OCI-LY3 (cell line): ENCODE data around the gene ZNF358.

Experiments used
- H2AFZ ChIP-seq: fragments of 200-600, 300-600 bp; shearing (Covaris generic); 2 replicates; pipeline ENCODE4 v1.6.0; 2014; ENCODE audit warnings: antibody characterized with exemption, low read depth, low read length
- H3K27ac ChIP-seq: fragments of 200-600, 300-600 bp; sonication (generic); 2 replicates; pipeline ENCODE4 v1.5.1; 2014; ENCODE audit warnings: mild to moderate bottlenecking, low read length, moderate library complexity, mixed read lengths
- H3K27me3 ChIP-seq: fragments of 200-600, 300-600 bp; sonication (generic); 2 replicates; pipeline ENCODE4 v1.6.1; 2014; ENCODE audit warnings: low read depth, low read length, mixed read lengths
- H3K36me3 ChIP-seq: fragments of 200-600, 300-600 bp; sonication (generic); replicated peaks from 2 replicates; pipeline ENCODE3; 2014; ENCODE audit warnings: low read depth, low read length, mixed read lengths
- H3K4me1 ChIP-seq: fragments of 300-600, 200-600 bp; sonication (generic); 2 replicates; pipeline ENCODE4 v1.6.1; 2014; ENCODE audit warnings: low read length, mixed read lengths
- H3K4me2 ChIP-seq: fragments of 200-600, 300-600 bp; sonication (generic); 2 replicates; pipeline ENCODE4 v1.6.1; 2014; ENCODE audit warnings: low read length, mixed read lengths
- H3K4me3 ChIP-seq: fragments of 300-600, 200-600 bp; sonication (generic); 2 replicates; pipeline ENCODE4 v1.5.1; 2014; ENCODE audit warnings: antibody characterized with exemption, mild to moderate bottlenecking, low read length, moderate library complexity
- H3K79me2 ChIP-seq: fragments of 300-600, 200-600 bp; shearing (Covaris generic); 2 replicates; pipeline ENCODE4 v1.6.1; 2014; ENCODE audit warnings: mild to moderate bottlenecking, low read length, mixed read lengths
- H3K9ac ChIP-seq: fragments of 300-600, 200-600 bp; shearing (Covaris generic); 2 replicates; pipeline ENCODE4 v1.6.0; 2014; ENCODE audit warnings: mild to moderate bottlenecking, low read length, moderate library complexity
- H3K9me3 ChIP-seq: fragments of 200-600, 300-600 bp; shearing (Covaris generic); 2 replicates; pipeline ENCODE4 v1.6.1; 2014; ENCODE audit warnings: low read length, mixed read lengths; ENCODE audit not compliant: insufficient read depth
- H4K20me1 ChIP-seq: fragments of 200-600, 300-600 bp; sonication (generic); 2 replicates; pipeline ENCODE4 v1.6.1; 2016; ENCODE audit warnings: low read length, mixed read lengths; ENCODE audit not compliant: insufficient read depth
- CTCF ChIP-seq: fragments of 200-600, 300-600 bp; sonication (generic); IDR thresholded peaks from 2 replicates; pipeline ENCODE4 v1.5.1; 2014; ENCODE audit warnings: antibody characterized with exemption, low read length, low read depth
- EZH2phosphoT487 ChIP-seq: fragments of 200-600 bp; shearing (Covaris generic); IDR thresholded peaks from 2 replicates; pipeline ENCODE4 v1.6.1; 2018; ENCODE audit warnings: antibody characterized with exemption, mixed run types, low read depth

The ZNF358 gene

GRCh38 chr19:7541475-7541824, 25.5 kb downstream of the ZNF358 start:
- H3K79me2 ChIP-seq = peaks cover under 1% of the 10 kb centered on the region; the same call in 1 of the 2 replicates
- TF ChIP-seq EZH2phosphoT487 = no peak
- TF ChIP-seq CTCF = no peak
- peaks cover 39% of the 10 kb centered on the region for H3K36me3 ChIP-seq
- no peak overlapping the region for H3K9ac ChIP-seq
- H3K4me1 ChIP-seq = peaks cover 1% of the 10 kb centered on the region; the same call in 1 of the 2 replicates
- H2AFZ ChIP-seq = no peak overlapping the region
- H3K27me3 ChIP-seq = no peaks in the 10 kb centered on the region
- H3K9me3 ChIP-seq = no peaks in the 10 kb centered on the region
- no peak overlapping the region for H3K27ac ChIP-seq
- H3K4me2 ChIP-seq = no peak overlapping the region
- H4K20me1 ChIP-seq = no peaks in the 10 kb centered on the region
- H3K4me3 ChIP-seq = no peak overlapping the region

GRCh38 chr19:7541828-7542443, 26.0 kb downstream of the ZNF358 start:
- Histone ChIP-seq H3K27ac (no peak overlapping the region), H3K9me3 (no peaks in the 10 kb centered on the region), H3K27me3 (no peaks in the 10 kb centered on the region), H3K9ac (no peak overlapping the region), H2AFZ (no peak overlapping the region), H3K79me2 (no peaks in the 10 kb centered on the region), H3K4me2 (no peak overlapping the region), H3K4me3 (no peak overlapping the region), H4K20me1 (no peaks in the 10 kb centered on the region), H3K36me3 (peaks cover 39% of the 10 kb centered on the region), H3K4me1 (no peaks in the 10 kb centered on the region)
- TF ChIP-seq CTCF (no peak), EZH2phosphoT487 (no peak)

DNA sequence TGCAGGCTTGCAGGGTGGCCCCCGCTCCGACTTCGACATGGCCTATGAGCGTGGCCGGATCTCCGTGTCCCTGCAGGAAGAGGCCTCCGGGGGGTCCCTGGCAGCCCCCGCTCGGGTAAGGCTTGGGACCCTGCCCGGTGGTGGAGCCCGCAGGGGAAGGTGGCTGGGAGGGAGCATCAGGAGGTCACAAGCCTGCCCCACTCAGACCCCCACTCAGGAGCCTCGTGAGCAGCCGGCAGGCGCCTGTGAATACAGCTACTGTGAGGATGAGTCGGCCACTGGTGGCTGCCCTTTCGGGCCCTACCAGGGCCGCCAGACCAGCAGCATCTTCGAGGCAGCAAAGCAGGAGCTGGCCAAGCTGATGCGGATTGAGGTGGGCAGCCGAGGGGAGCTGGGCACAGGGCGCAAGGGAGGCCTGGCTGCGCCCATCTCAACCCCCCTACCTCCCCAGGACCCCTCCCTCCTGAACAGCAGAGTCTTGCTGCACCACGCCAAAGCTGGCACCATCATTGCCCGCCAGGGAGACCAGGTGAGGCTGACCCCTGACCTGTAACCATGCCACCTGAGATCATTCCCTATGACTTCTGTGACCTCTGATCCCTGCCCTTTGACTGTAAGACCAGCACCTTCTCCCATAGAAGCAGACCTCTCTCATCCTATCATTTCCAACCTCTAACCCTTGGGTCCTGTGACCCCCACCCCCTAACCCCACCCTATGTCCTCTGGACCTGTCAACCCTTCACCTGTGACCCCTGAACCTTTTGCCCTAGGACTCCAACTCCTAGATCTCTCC, 26.8 kb downstream of the ZNF358 start:
- H3K36me3 ChIP-seq = peaks cover 37% of the 10 kb centered on the region
- H3K4me1 ChIP-seq = no peaks in the 10 kb centered on the region
- no peak overlapping the region for H2AFZ ChIP-seq
- no peaks in the 10 kb centered on the region for H3K79me2 ChIP-seq
- TF ChIP-seq EZH2phosphoT487 = no peak
- TF ChIP-seq CTCF = no peak
- H3K9me3 ChIP-seq = no peaks in the 10 kb centered on the region
- H3K4me2 ChIP-seq = no peak overlapping the region
- no peak overlapping the region for H3K9ac ChIP-seq
- no peaks in the 10 kb centered on the region for H3K27me3 ChIP-seq
- H4K20me1 ChIP-seq = no peaks in the 10 kb centered on the region
- H3K27ac ChIP-seq = no peak overlapping the region
- H3K4me3 ChIP-seq = no peak overlapping the region

- Histone ChIP-seq H3K9me3 (no peaks in the 10 kb centered on the region), H3K4me3 (no peak overlapping the region), H4K20me1 (no peaks in the 10 kb centered on the region), H3K4me2 (no peak overlapping the region), H3K27me3 (no peaks in the 10 kb centered on the region), H3K9ac (no peak overlapping the region), H3K27ac (no peak overlapping the region), H3K36me3 (peaks cover 31% of the 10 kb centered on the region), H3K4me1 (no peaks in the 10 kb centered on the region), H2AFZ (no peak overlapping the region), H3K79me2 (no peaks in the 10 kb centered on the region)
- TF ChIP-seq EZH2phosphoT487 (no peak), CTCF (no peak)
Measured at GRCh38 chr19:7544626-7545025, 28.7 kb downstream of the ZNF358 start.
